ENCODE measurements around the gene OBSCN. TPM values are rescaled to one million over a fixed set of nuclear protein-coding genes. Genes with fewer than 3 reads are reported as not detected.

Gene OBSCN
- total RNA-seq, 2 donors from 2014 or later: 34.3 to 45.2 TPM

DNA sequence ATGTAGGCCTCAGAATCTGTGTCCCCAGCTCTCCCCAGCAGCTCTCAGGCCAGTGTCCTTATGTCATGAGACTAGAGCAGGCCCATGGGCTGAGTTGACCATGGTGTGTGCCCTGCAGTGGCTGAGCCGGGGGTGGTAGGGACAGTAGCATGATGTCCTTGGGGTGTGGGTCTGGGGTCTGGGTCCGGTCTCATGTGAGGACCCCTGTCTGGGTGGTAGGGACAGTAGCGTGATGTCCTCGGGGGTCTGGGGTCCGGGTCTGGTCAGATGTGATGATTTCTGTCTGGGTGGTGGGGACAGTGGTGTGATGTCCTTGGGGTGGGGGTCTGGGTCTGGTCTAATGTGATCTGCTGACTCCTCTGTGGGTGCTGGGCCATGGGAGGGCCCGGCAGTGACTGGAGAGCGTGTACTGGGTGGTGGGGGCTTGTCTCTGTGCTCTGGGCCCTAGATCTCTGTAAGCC lies 64.5 kb downstream of the OBSCN start:
- no peaks in the 10 kb centered on the region for H3K4me1 ChIP-seq (replicated peaks)
- H3K9me3 ChIP-seq: no peaks in the 10 kb centered on the region
- H3K27me3 ChIP-seq (replicated peaks; ENCODE audit: insufficient read depth): no peaks in the 10 kb centered on the region
- no peak for DNase-seq (ENCODE audit: low spot score)
- H3K36me3 ChIP-seq: no peaks in the 10 kb centered on the region
- WGBS: 94% methylated on average over 7 of the region's 7 CpGs
- no peak overlapping the region for H3K4me3 ChIP-seq
- TF ChIP-seq, protein P1, sequence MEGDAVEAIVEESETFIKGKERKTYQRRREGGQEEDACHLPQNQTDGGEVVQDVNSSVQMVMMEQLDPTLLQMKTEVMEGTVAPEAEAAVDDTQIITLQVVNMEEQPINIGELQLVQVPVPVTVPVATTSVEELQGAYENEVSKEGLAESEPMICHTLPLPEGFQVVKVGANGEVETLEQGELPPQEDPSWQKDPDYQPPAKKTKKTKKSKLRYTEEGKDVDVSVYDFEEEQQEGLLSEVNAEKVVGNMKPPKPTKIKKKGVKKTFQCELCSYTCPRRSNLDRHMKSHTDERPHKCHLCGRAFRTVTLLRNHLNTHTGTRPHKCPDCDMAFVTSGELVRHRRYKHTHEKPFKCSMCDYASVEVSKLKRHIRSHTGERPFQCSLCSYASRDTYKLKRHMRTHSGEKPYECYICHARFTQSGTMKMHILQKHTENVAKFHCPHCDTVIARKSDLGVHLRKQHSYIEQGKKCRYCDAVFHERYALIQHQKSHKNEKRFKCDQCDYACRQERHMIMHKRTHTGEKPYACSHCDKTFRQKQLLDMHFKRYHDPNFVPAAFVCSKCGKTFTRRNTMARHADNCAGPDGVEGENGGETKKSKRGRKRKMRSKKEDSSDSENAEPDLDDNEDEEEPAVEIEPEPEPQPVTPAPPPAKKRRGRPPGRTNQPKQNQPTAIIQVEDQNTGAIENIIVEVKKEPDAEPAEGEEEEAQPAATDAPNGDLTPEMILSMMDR (IDR thresholded peaks at IDR 0.05): no peak
- TF ChIP-seq POLR2AphosphoS5 (IDR thresholded peaks at IDR 0.05) (no peak), POLR2A (IDR thresholded peaks at IDR 0.05) (no peak)
- intact Hi-C loops (cut with DNase I): loop anchor here (10.0 kb wide), 1 partner anchor 128 kb away; the partner anchor contains the start of genes GJC2 and GUK1
- no peak overlapping the region for H3K27ac ChIP-seq

DNA sequence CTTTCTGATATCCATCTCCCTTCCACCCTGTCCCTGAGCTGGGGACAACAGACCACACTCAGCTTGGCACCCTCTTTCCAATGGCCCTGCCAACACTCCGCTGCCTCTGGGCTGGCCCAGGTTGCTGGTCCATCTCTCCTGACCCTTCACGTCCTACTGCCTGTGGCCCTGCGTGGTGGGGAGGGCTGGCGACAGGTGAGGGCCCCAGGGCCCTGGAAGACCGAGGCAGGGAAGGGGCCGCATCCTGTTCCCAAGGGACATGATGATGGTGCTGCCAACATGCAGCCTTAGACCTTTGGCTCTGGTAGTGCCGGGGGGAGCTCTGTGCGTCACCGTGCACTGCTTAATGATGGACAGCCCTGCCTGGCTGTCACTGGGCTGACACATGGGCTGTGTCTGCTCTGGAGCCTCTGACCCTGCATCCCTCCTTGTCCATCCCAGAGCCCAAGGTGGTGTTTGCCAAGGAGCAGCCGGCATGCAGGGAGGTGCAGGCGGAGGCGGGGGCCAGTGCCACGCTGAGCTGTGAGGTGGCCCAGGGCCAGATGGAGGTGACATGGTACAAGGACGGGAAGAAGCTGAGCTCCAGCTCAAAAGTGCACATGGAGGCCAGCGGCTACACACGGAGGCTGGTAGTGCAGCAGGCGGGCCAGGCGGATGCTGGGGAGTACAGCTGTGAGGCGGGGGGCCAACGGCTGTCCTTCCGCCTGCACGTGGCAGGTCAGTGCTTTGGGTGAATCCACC lies 65.2 kb downstream of the OBSCN start:
- no peaks in the 10 kb centered on the region for H3K36me3 ChIP-seq
- 97% methylated on average over 22 of the region's 22 CpGs for WGBS
- H3K4me1 ChIP-seq (replicated peaks): no peaks in the 10 kb centered on the region
- TF ChIP-seq POLR2AphosphoS5 (IDR thresholded peaks at IDR 0.05) (no peak), POLR2A (IDR thresholded peaks at IDR 0.05) (no peak)
- TF ChIP-seq, protein P1 (IDR thresholded peaks at IDR 0.05): no peak
- H3K27ac ChIP-seq: no peak overlapping the region
- no peaks in the 10 kb centered on the region for H3K27me3 ChIP-seq (replicated peaks; ENCODE audit: insufficient read depth)
- H3K4me3 ChIP-seq: no peak overlapping the region
- intact Hi-C loops (cut with DNase I): loop anchor here (10.0 kb wide), 1 partner anchor 128 kb away; the partner anchor contains the start of genes GJC2 and GUK1
- no peak for DNase-seq (ENCODE audit: low spot score)
- no peaks in the 10 kb centered on the region for H3K9me3 ChIP-seq

DNA sequence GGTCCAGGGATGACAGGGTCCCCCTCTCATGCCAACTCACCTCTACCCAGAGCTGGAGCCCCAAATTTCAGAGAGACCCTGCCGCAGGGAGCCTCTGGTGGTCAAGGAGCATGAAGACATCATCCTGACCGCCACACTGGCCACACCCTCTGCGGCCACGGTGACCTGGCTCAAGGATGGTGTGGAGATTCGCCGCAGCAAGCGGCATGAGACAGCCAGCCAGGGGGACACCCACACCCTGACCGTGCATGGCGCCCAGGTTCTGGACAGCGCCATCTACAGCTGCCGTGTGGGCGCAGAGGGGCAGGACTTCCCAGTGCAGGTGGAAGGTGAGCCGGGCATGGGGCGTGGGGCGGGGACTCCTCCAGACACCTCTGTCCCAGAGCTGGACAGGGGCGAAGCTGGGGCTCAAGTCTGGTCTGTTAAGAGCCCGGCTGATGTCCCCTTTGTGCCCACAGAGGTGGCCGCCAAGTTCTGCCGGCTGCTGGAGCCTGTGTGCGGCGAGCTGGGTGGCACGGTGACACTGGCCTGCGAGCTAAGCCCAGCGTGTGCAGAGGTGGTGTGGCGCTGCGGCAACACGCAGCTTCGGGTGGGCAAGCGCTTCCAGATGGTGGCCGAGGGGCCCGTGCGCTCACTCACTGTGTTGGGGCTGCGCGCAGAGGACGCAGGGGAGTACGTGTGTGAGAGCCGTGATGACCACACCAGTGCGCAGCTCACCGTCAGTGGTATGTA lies 66.0 kb downstream of the OBSCN start:
- 93% methylated on average over 37 of the region's 39 CpGs for WGBS
- Histone ChIP-seq H3K27ac (no peak overlapping the region), H3K9me3 (no peaks in the 10 kb centered on the region), H3K4me1 (replicated peaks) (no peaks in the 10 kb centered on the region), H3K27me3 (replicated peaks; ENCODE audit: insufficient read depth) (no peaks in the 10 kb centered on the region), H3K4me3 (no peak overlapping the region), H3K36me3 (no peaks in the 10 kb centered on the region)
- DNase-seq (ENCODE audit: low spot score): no peak
- TF ChIP-seq, protein P1 (IDR thresholded peaks at IDR 0.05): no peak
- TF ChIP-seq POLR2A (IDR thresholded peaks at IDR 0.05): no peak
- TF ChIP-seq POLR2AphosphoS5 (IDR thresholded peaks at IDR 0.05): no peak
- intact Hi-C loops (cut with DNase I): loop anchor here (10.0 kb wide), 1 partner anchor 129 kb away; the partner anchor contains the start of genes GJC2 and GUK1

DNA sequence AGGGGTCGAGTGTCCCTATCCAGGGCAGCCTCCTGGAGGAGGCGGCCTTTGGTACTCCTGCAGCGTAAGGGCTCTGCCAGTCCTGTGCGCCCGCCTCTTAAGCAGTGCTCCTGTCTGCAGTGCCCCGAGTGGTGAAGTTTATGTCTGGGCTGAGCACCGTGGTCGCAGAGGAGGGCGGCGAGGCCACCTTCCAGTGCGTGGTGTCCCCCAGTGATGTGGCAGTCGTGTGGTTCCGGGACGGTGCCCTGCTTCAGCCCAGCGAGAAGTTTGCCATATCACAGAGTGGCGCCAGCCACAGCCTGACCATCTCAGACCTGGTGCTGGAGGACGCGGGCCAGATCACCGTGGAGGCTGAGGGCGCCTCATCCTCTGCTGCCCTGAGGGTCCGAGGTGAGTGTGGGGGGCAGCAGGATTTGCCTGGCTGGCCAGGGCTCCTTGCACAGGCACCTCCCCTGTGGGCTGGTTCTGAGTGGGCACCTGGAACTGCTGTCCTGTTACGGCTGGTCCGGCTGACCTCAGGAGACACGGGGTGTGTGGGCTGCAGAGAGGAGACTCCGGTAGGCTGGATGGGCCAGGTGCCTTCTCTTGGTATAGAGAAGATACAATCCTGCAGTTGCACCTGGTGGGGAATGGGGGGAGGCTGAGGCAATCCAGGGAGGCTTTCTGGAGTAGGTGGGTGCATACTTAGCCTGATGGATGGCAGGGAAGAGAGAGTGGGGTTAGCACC lies 66.8 kb downstream of the OBSCN start:
- Histone ChIP-seq H3K4me3 (no peak overlapping the region), H3K27me3 (replicated peaks; ENCODE audit: insufficient read depth) (no peaks in the 10 kb centered on the region), H3K4me1 (replicated peaks) (no peaks in the 10 kb centered on the region), H3K27ac (no peak overlapping the region), H3K36me3 (no peaks in the 10 kb centered on the region), H3K9me3 (no peaks in the 10 kb centered on the region)
- intact Hi-C loops (cut with DNase I): loop anchor here (5.0 to 10.0 kb wide), 2 partner anchors 103 to 130 kb away; partner anchors contain the start of genes GJC2 and GUK1
- TF ChIP-seq POLR2A (IDR thresholded peaks at IDR 0.05) (no peak), POLR2AphosphoS5 (IDR thresholded peaks at IDR 0.05) (no peak)
- TF ChIP-seq, protein P1 (IDR thresholded peaks at IDR 0.05): no peak
- WGBS: 91% methylated on average over 24 of the region's 25 CpGs
- no peak for DNase-seq (ENCODE audit: low spot score)

Data from prostate gland (tissue), 2 donors.